HEK293 (cell line): ENCODE data around the gene MUSK.

Experiments
- CTCF ChIA-PET: fragments of 350-600 bp; formaldehyde crosslinking; extraction: SDS; loops from one replicate; lab custom pipeline; 2021; ENCODE audit warnings: antibody characterized with exemption; lab: Yijun Ruan, JAX
- POLR2A ChIA-PET: fragments of 300-600 bp; formaldehyde crosslinking; extraction: SDS; loops from one replicate; lab custom pipeline; 2020; ENCODE audit warnings: antibody characterized with exemption, inconsistent platforms; lab: Yijun Ruan, JAX
- H3K27ac ChIP-seq: fragments of 200-500 bp; sonication (Bioruptor generic); 2 replicates; pipeline ENCODE4 v1.5.1; 2014; ENCODE audit warnings: low read depth, low read length, control low read depth, inconsistent platforms; ENCODE audit errors: extremely low read depth
- H3K36me3 ChIP-seq, 2 experiments: fragments of 200-500 bp in 1 of 2; sonication (Bioruptor generic) in 1 of 2; 1 replicate in 1 of 2; 2 replicates in 1 of 2; pipeline ENCODE4 v1.5.1; 2014 to 2017; ENCODE audit warnings: inconsistent platforms in 2 of 2, low read length in 2 of 2; ENCODE audit not compliant: control insufficient read depth in 2 of 2, insufficient read depth in 1 of 2
- H3K4me1 ChIP-seq: fragments of 200-500 bp; sonication (Bioruptor generic); 2 replicates; pipeline ENCODE4 v1.5.1; 2014; ENCODE audit warnings: mild to moderate bottlenecking, low read length, inconsistent platforms; ENCODE audit not compliant: control insufficient read depth, insufficient read depth
- H3K4me3 ChIP-seq: 2 replicates; pipeline ENCODE4 v1.5.1; 2011; ENCODE audit warnings: low read depth, mild to moderate bottlenecking, control low read depth, low read length, moderate library complexity
- H3K9me3 ChIP-seq: fragments of 200-500 bp; sonication (Bioruptor generic); 2 replicates; pipeline ENCODE4 v1.5.1; 2014; ENCODE audit warnings: low read depth, low read length, inconsistent platforms; ENCODE audit not compliant: control insufficient read depth, insufficient read depth
- KLF9 ChIP-seq: fragments of 450-650 bp; formaldehyde crosslinking; IDR thresholded peaks from 2 replicates; pipeline ENCODE4 v1.5.1; 2016; ENCODE audit warnings: missing biosample characterization, missing genetic modification characterization, low read depth
- SCRT2 ChIP-seq: fragments of 450-650 bp; formaldehyde crosslinking; IDR thresholded peaks from 2 replicates; pipeline ENCODE4 v1.5.1; 2016; ENCODE audit warnings: missing biosample characterization, missing genetic modification characterization
- SP2 ChIP-seq: fragments of 450-650 bp; formaldehyde crosslinking; IDR thresholded peaks from 2 replicates; pipeline ENCODE4 v1.5.1; 2016; ENCODE audit warnings: missing biosample characterization, missing genetic modification characterization
- ZBTB8A ChIP-seq: fragments of 450-650 bp; formaldehyde crosslinking; IDR thresholded peaks from 2 replicates; pipeline ENCODE4 v1.5.1; 2016; ENCODE audit warnings: missing biosample characterization, missing genetic modification characterization
- ZEB2 ChIP-seq: fragments of 450-650 bp; formaldehyde crosslinking; IDR thresholded peaks from 2 replicates; pipeline ENCODE4 v1.5.1; 2016; ENCODE audit warnings: missing biosample characterization, missing genetic modification characterization
- ZNF19 ChIP-seq: fragments of 450-650 bp; formaldehyde crosslinking; IDR thresholded peaks from 2 replicates; pipeline ENCODE4; 2016; ENCODE audit warnings: missing biosample characterization, missing genetic modification characterization, low read depth
- ZNF214 ChIP-seq: fragments of 450-650 bp; formaldehyde crosslinking; IDR thresholded peaks from 2 replicates; pipeline ENCODE4 v1.5.1; 2017; ENCODE audit warnings: missing biosample characterization, mild to moderate bottlenecking, missing genetic modification characterization, borderline replicate concordance
- ZNF394 ChIP-seq: fragments of 450-650 bp; formaldehyde crosslinking; IDR thresholded peaks from 2 replicates; pipeline ENCODE4 v1.5.1; 2016; ENCODE audit warnings: missing biosample characterization, missing genetic modification characterization, mild to moderate bottlenecking, moderate library complexity, borderline replicate concordance
- ZNF404 ChIP-seq: fragments of 450-650 bp; formaldehyde crosslinking; IDR thresholded peaks from 2 replicates; pipeline ENCODE4 v1.5.1; 2017; ENCODE audit warnings: missing biosample characterization, missing genetic modification characterization
- ZNF473 ChIP-seq: fragments of 450-650 bp; formaldehyde crosslinking; IDR thresholded peaks from 2 replicates; pipeline ENCODE4 v1.5.1; 2017; ENCODE audit warnings: missing biosample characterization, missing genetic modification characterization
- ZNF48 ChIP-seq: fragments of 450-650 bp; formaldehyde crosslinking; IDR thresholded peaks from 2 replicates; pipeline ENCODE4 v1.5.1; 2016; ENCODE audit warnings: missing biosample characterization, missing genetic modification characterization
- ZNF514 ChIP-seq: fragments of 450-650 bp; formaldehyde crosslinking; IDR thresholded peaks from 2 replicates; pipeline ENCODE4 v1.5.1; 2016; ENCODE audit warnings: missing biosample characterization, missing genetic modification characterization
- ZNF544 ChIP-seq: fragments of 450-650 bp; formaldehyde crosslinking; IDR thresholded peaks from 2 replicates; pipeline ENCODE4 v1.5.0; 2017; ENCODE audit warnings: missing biosample characterization, missing genetic modification characterization
- ZNF558 ChIP-seq: fragments of 450-650 bp; formaldehyde crosslinking; IDR thresholded peaks from 2 replicates; pipeline ENCODE4 v1.5.1; 2016; ENCODE audit warnings: missing biosample characterization, missing genetic modification characterization
- ZNF585B ChIP-seq: fragments of 450-650 bp; formaldehyde crosslinking; IDR thresholded peaks from 2 replicates; pipeline ENCODE4 v1.5.1; 2016; ENCODE audit warnings: missing biosample characterization, missing genetic modification characterization
- ZNF600 ChIP-seq: fragments of 450-650 bp; formaldehyde crosslinking; IDR thresholded peaks from 2 replicates; pipeline ENCODE4 v1.5.1; 2016; ENCODE audit warnings: missing biosample characterization, missing genetic modification characterization
- ZNF621 ChIP-seq: fragments of 450-650 bp; formaldehyde crosslinking; IDR thresholded peaks from 2 replicates; pipeline ENCODE4 v1.5.1; 2017; ENCODE audit warnings: missing biosample characterization, missing genetic modification characterization
- ZNF629 ChIP-seq: fragments of 450-650 bp; formaldehyde crosslinking; IDR thresholded peaks from 2 replicates; pipeline ENCODE4 v1.5.1; 2017; ENCODE audit warnings: missing biosample characterization, missing genetic modification characterization
- ZNF664 ChIP-seq: fragments of 450-650 bp; formaldehyde crosslinking; IDR thresholded peaks from 2 replicates; pipeline ENCODE4 v1.5.1; 2016; ENCODE audit warnings: missing biosample characterization, missing genetic modification characterization
- ZNF747 ChIP-seq: fragments of 450-650 bp; formaldehyde crosslinking; IDR thresholded peaks from 2 replicates; pipeline ENCODE4 v1.5.1; 2016; ENCODE audit warnings: missing biosample characterization, missing genetic modification characterization
- ZNF792 ChIP-seq: fragments of 450-650 bp; formaldehyde crosslinking; IDR thresholded peaks from 2 replicates; pipeline ENCODE4 v1.5.1; 2016; ENCODE audit warnings: missing biosample characterization, missing genetic modification characterization
- ZSCAN23 ChIP-seq: fragments of 450-650 bp; formaldehyde crosslinking; IDR thresholded peaks from 2 replicates; pipeline ENCODE4 v1.5.1; 2016; ENCODE audit warnings: missing biosample characterization, missing genetic modification characterization
- TF ChIP-seq, protein P1 (sequence below): fragments of 450-650 bp; formaldehyde crosslinking; IDR thresholded peaks from 2 replicates; pipeline ENCODE4 v1.5.1; 2017; ENCODE audit warnings: missing biosample characterization, missing genetic modification characterization
- TF ChIP-seq, protein P2 (sequence below): IDR thresholded peaks from 2 replicates; pipeline ENCODE4 v1.6.1; 2011; ENCODE audit warnings: mild to moderate bottlenecking, low read depth, low read length, borderline replicate concordance
- TF ChIP-seq, protein P3 (sequence below): fragments of 450-650 bp; formaldehyde crosslinking; IDR thresholded peaks from 2 replicates; pipeline ENCODE4 v1.5.1; 2016; ENCODE audit warnings: missing biosample characterization, missing genetic modification characterization
- TF ChIP-seq, protein P4 (sequence below): fragments of 450-650 bp; formaldehyde crosslinking; IDR thresholded peaks from 2 replicates; pipeline ENCODE4 v1.5.1; 2016; ENCODE audit warnings: missing biosample characterization, missing genetic modification characterization
- TF ChIP-seq, protein P5 (sequence below): fragments of 450-650 bp; formaldehyde crosslinking; optimal IDR thresholded peaks from 2 replicates; pipeline ENCODE3; 2016; ENCODE audit warnings: missing biosample characterization, mild to moderate bottlenecking, missing genetic modification characterization

The MUSK gene

DNA sequence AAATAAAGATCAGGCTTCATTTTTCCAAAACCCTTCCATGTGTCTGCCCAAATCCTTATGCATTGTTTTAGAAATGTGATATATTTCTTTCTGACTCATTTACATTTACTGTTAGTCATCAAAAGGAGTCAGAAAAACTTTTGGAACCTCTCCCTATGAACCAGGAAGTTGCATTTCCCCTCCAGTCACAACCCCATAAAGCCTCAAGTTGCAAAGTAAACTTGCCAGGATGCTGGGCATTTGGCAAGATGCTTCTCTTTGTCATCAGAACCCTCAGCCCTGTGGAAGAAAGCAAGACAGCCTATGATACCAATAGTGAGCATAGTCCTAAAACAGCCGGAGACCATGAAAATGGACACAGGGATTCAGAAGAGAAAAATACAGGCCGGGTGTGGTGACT, 84.2 kb downstream of the MUSK start:
- no peak overlapping the region for H3K27ac ChIP-seq
- H3K36me3 ChIP-seq, result no peaks in the 10 kb centered on the region
- no peaks in the 10 kb centered on the region for H3K9me3 ChIP-seq
- ChIA-PET POLR2A (interaction anchor here (0.7 kb wide), 1 partner anchor 50 kb away, joined by 3 read pairs; no protein-coding TSS in a partner anchor), CTCF (interaction anchor here (0.6 kb wide), 1 partner anchor 13 kb away, joined by 3 read pairs; no protein-coding TSS in a partner anchor)
- TF ChIP-seq ZNF473 (tag by site-specific recombination) (no peak), ZNF792 (no peak), ZNF514 (tag by site-specific recombination) (no peak), ZNF585B (no peak), ZNF214 (tag by site-specific recombination) (no peak), ZNF404 (tag by site-specific recombination) (no peak), ZNF544 (no peak), ZSCAN23 (tag by site-specific recombination) (no peak), ZNF747 (no peak), ZNF19 (tag by site-specific recombination) (no peak), ZNF621 (tag by site-specific recombination) (no peak), SP2 (tag by site-specific recombination) (no peak), ZNF558 (tag by site-specific recombination) (no peak)
- TF ChIP-seq, protein P1, sequence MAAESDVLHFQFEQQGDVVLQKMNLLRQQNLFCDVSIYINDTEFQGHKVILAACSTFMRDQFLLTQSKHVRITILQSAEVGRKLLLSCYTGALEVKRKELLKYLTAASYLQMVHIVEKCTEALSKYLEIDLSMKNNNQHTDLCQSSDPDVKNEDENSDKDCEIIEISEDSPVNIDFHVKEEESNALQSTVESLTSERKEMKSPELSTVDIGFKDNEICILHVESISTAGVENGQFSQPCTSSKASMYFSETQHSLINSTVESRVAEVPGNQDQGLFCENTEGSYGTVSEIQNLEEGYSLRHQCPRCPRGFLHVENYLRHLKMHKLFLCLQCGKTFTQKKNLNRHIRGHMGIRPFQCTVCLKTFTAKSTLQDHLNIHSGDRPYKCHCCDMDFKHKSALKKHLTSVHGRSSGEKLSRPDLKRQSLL (tag by site-specific recombination), result no peak
- TF ChIP-seq, protein P2, sequence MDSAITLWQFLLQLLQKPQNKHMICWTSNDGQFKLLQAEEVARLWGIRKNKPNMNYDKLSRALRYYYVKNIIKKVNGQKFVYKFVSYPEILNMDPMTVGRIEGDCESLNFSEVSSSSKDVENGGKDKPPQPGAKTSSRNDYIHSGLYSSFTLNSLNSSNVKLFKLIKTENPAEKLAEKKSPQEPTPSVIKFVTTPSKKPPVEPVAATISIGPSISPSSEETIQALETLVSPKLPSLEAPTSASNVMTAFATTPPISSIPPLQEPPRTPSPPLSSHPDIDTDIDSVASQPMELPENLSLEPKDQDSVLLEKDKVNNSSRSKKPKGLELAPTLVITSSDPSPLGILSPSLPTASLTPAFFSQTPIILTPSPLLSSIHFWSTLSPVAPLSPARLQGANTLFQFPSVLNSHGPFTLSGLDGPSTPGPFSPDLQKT, result no peak
- TF ChIP-seq, protein P3, sequence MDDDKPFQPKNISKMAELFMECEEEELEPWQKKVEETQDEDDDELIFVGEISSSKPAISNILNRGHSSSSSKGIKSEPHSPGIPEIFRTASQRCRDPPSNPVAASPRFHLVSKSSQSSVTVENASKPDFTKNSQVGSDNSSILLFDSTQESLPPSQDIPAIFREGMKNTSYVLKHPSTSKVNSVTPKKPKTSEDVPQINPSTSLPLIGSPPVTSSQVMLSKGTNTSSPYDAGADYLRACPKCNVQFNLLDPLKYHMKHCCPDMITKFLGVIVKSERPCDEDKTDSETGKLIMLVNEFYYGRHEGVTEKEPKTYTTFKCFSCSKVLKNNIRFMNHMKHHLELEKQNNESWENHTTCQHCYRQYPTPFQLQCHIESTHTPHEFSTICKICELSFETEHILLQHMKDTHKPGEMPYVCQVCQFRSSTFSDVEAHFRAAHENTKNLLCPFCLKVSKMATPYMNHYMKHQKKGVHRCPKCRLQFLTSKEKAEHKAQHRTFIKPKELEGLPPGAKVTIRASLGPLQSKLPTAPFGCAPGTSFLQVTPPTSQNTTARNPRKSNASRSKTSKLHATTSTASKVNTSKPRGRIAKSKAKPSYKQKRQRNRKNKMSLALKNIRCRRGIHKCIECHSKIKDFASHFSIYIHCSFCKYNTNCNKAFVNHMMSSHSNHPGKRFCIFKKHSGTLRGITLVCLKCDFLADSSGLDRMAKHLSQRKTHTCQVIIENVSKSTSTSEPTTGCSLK, result no peak
- TF ChIP-seq, protein P4, sequence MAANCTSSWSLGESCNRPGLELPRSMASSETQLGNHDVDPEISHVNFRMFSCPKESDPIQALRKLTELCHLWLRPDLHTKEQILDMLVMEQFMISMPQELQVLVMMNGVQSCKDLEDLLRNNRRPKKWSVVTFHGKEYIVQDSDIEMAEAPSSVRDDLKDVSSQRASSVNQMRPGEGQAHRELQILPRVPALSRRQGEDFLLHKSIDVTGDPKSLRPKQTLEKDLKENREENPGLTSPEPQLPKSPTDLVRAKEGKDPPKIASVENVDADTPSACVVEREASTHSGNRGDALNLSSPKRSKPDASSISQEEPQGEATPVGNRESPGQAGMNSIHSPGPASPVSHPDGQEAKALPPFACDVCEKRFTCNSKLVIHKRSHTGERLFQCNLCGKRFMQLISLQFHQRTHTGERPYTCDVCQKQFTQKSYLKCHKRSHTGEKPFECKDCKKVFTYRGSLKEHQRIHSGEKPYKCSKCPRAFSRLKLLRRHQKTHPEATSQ (tag by site-specific recombination), result no peak
- H3K4me3 ChIP-seq, result no peak overlapping the region
- H3K4me1 ChIP-seq, result no peaks in the 10 kb centered on the region

DNA sequence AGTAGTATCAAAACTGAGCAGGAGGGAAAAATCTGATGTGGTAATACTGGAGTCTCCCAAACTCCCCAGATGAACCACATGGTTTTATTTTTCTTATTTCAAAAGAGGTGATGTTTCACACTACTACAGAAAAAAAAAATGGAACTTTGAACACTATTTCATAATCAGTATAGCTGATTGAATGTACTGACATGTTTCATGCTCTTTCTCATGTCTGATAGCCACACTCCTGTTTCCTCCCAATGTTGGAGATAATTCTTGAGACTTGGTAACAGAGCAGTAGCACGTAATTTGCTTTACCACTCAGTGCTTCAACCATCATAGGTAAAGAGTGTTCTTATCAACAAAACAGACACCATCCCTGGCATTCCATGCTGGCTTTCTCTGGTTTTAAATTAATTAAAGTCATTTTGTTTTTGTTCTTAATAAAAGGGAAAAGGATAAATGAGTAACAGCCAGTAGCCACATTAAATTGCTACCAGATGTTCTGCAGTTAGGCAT, 85.2 kb downstream of the MUSK start:
- H3K36me3 ChIP-seq, result no peaks in the 10 kb centered on the region
- TF ChIP-seq ZNF629, result no peak
- no peak for TF ChIP-seq SCRT2
- no peak for TF ChIP-seq ZNF48 (tag by site-specific recombination)
- no peak for TF ChIP-seq ZEB2 (tag by site-specific recombination)
- TF ChIP-seq ZNF664 (tag by site-specific recombination), result no peak
- no peak for TF ChIP-seq ZNF600 (tag by site-specific recombination)
- TF ChIP-seq, protein P5, sequence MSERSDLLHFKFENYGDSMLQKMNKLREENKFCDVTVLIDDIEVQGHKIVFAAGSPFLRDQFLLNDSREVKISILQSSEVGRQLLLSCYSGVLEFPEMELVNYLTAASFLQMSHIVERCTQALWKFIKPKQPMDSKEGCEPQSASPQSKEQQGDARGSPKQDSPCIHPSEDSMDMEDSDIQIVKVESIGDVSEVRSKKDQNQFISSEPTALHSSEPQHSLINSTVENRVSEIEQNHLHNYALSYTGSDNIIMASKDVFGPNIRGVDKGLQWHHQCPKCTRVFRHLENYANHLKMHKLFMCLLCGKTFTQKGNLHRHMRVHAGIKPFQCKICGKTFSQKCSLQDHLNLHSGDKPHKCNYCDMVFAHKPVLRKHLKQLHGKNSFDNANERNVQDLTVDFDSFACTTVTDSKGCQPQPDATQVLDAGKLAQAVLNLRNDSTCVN, result no peak
- TF ChIP-seq ZNF394 (tag by site-specific recombination), result no peak
- TF ChIP-seq ZBTB8A (tag by site-specific recombination), result no peak
- no peak for TF ChIP-seq KLF9 (tag by site-specific recombination)
- no peak overlapping the region for H3K27ac ChIP-seq
- no peak overlapping the region for H3K4me3 ChIP-seq
- POLR2A ChIA-PET, result no interaction called here
- H3K4me1 ChIP-seq, result no peaks in the 10 kb centered on the region
- CTCF ChIA-PET, result no interaction called here
- no peaks in the 10 kb centered on the region for H3K9me3 ChIP-seq
